ENCODE measurements around the gene ATM.
"Not testable (repeated sequence)": the region's sequence is repeated elsewhere in the genome, so short reads cannot be mapped to it uniquely, and the experiment has no call there.

Gene ATM

DNA sequence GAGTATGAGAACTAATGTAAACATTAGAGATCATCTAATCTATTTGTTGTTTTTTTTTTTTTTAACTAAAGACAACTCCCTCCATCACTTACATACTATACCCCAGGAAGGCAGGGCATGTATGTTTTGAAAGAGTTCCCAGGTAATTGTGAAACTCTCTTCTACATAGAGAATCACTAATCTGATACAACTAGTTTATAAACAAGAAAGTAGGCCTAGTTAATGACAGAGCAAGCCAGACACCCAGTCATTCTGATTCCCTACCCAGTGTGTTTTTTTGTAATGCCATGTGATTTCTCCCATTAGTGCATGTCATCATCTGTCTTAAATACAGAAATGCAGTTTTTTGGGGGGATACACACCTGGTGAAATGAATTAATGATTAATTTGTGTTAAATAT lies 123.6 kb downstream of the ATM start:
- TF ChIP-seq, protein P1, sequence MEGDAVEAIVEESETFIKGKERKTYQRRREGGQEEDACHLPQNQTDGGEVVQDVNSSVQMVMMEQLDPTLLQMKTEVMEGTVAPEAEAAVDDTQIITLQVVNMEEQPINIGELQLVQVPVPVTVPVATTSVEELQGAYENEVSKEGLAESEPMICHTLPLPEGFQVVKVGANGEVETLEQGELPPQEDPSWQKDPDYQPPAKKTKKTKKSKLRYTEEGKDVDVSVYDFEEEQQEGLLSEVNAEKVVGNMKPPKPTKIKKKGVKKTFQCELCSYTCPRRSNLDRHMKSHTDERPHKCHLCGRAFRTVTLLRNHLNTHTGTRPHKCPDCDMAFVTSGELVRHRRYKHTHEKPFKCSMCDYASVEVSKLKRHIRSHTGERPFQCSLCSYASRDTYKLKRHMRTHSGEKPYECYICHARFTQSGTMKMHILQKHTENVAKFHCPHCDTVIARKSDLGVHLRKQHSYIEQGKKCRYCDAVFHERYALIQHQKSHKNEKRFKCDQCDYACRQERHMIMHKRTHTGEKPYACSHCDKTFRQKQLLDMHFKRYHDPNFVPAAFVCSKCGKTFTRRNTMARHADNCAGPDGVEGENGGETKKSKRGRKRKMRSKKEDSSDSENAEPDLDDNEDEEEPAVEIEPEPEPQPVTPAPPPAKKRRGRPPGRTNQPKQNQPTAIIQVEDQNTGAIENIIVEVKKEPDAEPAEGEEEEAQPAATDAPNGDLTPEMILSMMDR (IDR thresholded peaks at IDR 0.05; ENCODE audit: control insufficient read depth, extremely low read depth, insufficient read depth) = no peak
- peak; percentile 59 for DNase-seq (ENCODE audit: low read depth)
- H3K4me3 ChIP-seq (ENCODE audit: low read depth, low read length) = no peak overlapping the region

DNA sequence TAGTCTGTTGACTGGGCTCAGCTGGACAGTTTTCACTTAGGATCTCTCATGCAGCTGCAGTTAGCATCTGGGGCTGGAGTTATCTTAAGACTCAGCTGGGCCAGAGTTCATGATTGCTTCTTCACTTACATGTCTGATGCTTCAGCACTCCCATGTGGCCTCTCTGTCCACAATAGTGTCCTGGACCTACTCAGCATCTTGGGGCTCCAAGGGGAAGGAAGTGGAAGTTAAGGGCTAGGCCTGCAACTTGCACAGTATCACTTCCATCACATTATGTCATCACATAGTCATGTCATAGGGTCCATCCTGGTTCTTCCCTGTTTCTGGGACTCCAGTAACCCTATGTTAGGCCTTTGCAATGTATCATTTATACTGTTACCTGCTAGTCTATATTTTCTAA lies 128.6 kb downstream of the ATM start:
- H3K4me3 ChIP-seq (ENCODE audit: low read depth, low read length) = no peak overlapping the region
- no peak for DNase-seq (ENCODE audit: low read depth)
- TF ChIP-seq, protein P1 (IDR thresholded peaks at IDR 0.05; ENCODE audit: control insufficient read depth, extremely low read depth, insufficient read depth) = no peak

DNA sequence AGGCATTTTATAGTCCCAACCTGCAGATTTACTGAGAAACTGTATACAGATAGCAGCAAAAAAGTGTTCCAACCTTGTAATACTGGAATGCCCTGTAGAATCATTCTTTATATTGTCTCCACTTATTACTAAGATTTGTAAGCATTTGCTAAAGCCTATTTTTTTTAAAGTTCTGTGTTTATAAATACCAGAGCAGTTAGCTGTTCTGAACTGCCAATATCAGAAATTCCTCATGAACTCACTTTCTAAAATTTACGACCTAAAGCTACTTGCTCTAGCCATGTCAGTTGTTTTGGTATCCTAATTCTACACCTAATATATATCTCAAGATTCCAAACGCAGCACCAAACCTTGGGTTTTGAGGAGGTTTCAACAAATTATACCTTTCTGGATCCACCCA lies 141.3 kb downstream of the ATM start:
- no peak overlapping the region for H3K4me3 ChIP-seq (ENCODE audit: low read depth, low read length)
- no peak for DNase-seq (ENCODE audit: low read depth)
- TF ChIP-seq, protein P1 (IDR thresholded peaks at IDR 0.05; ENCODE audit: control insufficient read depth, extremely low read depth, insufficient read depth) = no peak

DNA sequence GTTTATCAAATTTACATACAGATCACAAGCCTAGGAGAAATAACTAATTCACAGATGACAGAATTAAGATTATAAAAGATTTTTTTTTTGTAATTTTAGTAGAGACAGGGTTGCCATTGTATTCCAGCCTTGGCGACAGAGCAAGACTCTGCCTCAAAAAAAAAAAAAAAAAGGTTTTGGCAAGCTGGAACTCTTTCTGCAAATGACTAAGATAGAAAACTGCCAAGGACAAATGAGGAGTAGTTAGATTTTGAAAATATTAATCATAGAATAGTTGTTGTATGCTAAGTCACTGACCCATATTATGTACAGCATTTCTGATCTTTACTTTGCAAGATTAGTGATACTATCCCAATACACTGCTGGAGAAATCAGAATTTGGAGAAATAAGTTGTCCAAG lies 145.3 kb downstream of the ATM start:
- H3K4me3 ChIP-seq (ENCODE audit: low read depth, low read length) = no peak overlapping the region
- DNase-seq (ENCODE audit: low read depth) = no peak
- TF ChIP-seq, protein P1 (IDR thresholded peaks at IDR 0.05; ENCODE audit: control insufficient read depth, extremely low read depth, insufficient read depth) = no peak

DNA sequence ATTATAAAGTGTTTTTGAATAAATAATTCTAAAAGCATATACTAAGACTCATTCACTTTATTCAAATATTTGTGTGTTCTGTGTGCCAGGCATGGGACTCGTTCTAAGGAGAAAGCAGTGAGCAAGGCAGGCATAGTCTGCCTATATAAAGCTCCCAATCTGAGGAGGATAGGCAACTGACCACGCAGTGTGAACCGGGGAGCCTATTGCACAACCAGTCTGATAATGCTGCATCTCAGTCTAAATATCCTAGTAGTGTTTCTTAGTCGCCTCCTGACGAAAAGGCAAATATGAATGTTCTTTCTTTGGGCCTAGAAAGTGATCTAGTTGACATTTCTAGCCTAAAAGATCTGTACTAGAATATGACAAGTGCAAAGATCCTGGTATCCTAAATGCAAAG lies 146.2 kb downstream of the ATM start:
- no peak for DNase-seq (ENCODE audit: low read depth)
- no peak overlapping the region for H3K4me3 ChIP-seq (ENCODE audit: low read depth, low read length)
- TF ChIP-seq, protein P1 (IDR thresholded peaks at IDR 0.05; ENCODE audit: control insufficient read depth, extremely low read depth, insufficient read depth) = no peak

DNA sequence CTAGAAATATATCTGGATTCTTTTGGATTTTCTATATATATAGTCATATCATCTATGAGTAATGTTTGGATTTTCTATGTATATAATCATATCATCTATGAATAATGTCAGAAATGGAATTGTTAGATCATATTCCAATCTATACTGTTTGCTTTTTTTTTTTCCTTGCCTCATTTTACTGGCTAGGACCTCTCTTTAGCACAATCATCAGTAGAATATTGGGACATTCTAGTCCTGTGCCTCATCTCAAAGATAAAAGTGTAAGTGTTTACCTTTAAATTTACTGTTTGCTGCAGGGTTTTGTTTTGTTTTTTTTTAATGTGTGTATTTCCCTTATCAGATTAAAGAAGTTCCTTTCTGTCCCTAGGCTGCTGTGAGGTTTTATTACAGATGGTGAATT lies 147.4 kb downstream of the ATM start:
- DNase-seq (ENCODE audit: low read depth) = peak; percentile 41
- TF ChIP-seq, protein P1 (IDR thresholded peaks at IDR 0.05; ENCODE audit: control insufficient read depth, extremely low read depth, insufficient read depth) = no peak
- H3K4me3 ChIP-seq (ENCODE audit: low read depth, low read length) = no peak overlapping the region

DNA sequence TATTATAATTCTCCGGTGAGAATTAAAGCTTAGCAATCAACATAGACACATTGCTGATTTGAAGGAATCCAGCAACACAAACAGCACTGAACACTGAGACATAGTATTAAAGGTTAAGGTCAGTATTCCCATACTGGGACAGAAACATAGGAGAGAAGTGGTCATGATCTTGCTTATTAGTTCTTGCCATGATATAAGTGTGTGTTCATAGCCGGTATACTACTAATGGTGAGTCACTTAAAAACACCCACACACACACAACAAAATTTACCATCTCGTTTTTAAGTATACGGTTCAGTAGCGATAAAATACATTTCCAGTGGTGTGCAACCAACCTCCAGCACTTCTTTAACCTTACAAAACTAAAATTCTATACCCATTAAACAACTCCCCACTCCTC lies 148.1 kb downstream of the ATM start:
- no peak overlapping the region for H3K4me3 ChIP-seq (ENCODE audit: low read depth, low read length)
- no peak for DNase-seq (ENCODE audit: low read depth)

DNA sequence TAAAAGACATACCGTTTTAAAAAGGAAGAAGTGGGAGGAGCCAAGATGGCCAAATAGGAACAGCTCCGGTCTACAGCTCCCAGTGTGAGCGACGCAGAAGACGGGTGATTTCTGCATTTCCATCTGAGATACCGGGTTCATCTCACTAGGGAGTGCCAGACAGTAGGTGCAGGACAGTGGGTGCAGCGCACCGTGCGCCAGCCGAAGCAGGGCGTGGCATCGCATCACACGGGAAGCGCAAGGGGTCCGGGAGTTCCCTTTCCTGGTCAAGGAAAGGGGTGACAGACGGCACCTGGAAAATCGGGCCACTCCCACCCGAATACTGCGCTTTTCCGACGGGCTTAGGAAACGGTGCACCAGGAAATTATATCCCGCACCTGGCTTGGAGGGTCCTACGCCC lies 150.6 kb downstream of the ATM start:
- not testable (repeated sequence) for H3K4me3 ChIP-seq (ENCODE audit: low read depth, low read length); DNase-seq (ENCODE audit: low read depth)

More for the DNA sequence above, 148.1 kb downstream of the ATM start:
- TF ChIP-seq, protein P1 (IDR thresholded peaks at IDR 0.05; ENCODE audit: control insufficient read depth, extremely low read depth, insufficient read depth) = no peak

Measured in LNCaP clone FGC (cell line).